NCI-H2107 (cell line): ENCODE results near the gene LDAH.
"Not testable (repeated sequence)": the region's sequence is repeated elsewhere in the genome, so short reads cannot be mapped to it uniquely, and the experiment has no call there.

Experiments used
- DNase-seq: peaks from one replicate; lab custom pipeline; 2025; lab: John Stamatoyannopoulos, UW

Gene LDAH

DNA sequence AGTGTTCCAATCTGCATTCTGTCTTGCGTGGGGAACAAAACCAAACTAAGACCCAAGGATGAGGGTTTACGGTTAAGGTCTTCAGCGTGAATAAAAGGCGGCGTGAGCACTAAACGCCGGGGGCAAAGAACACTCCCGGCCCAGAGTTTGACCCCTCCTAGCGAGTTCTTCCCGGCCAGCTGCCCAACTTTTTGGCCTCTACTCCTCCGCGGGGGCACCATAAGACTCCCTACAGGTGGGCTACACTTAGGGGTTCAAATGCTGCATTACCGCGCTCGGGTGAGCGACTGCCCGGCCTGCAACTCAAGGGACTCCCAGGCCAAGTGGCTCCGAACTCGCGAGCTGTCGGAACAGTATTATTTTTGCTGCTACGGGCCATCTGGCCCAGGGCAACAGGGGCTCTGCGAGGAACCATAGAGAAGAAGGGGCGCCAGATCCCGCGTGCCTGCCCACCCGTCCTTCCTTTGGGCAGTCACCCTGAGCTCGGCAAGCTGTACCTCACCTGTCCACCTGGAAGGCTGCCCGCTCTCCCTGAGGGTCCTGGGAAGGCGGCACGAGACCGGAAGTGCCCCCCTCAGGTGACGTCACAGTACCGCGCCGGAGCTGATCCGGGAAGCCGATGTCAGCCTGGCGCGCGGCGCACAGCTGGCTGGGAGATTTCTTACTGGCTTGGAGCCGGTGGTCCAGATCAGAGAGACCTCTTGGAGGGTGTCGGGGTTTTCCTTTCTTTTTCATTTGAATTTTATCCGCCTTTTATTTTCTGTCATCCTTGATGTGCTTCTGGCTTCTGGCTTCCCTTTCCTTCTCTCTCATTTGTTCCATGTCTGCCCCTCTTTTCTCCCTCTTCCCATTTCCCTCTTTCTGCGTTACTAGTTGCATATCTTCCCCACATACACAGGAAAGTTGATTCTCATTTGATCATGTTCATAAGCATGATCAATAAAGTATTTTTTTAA lies at the start of gene LDAH:
LDAH (minus strand) TSS at position 567 of the 956 bp plus-strand sequence. CDS start 21,638 bp downstream, outside the sequence.
- peak; percentile 74 for DNase-seq

DNA sequence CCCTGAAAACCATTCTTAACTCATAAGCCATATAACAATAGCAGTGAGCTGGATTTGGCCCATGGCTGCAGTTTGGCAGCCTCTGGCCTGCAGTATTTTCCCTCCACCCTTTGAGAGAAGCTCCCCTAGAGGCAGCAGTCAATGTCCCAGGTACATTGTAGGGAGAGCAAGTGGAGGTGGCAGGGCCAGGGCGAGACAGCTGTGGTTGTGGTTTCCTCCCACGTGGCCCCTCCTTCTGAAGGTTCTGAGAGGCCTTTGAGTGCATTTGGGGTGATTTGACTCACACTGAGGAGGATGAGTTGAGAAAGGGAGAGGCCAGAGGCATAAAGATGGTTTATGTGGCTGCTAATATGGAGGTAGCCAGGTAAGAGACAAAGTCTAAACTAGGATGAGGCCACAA lies 45.5 kb upstream of the LDAH start:
- DNase-seq: no peak

GRCh38 chr2:20862850-20863249 lies 39.9 kb upstream of the LDAH start:
- no peak for DNase-seq

DNA sequence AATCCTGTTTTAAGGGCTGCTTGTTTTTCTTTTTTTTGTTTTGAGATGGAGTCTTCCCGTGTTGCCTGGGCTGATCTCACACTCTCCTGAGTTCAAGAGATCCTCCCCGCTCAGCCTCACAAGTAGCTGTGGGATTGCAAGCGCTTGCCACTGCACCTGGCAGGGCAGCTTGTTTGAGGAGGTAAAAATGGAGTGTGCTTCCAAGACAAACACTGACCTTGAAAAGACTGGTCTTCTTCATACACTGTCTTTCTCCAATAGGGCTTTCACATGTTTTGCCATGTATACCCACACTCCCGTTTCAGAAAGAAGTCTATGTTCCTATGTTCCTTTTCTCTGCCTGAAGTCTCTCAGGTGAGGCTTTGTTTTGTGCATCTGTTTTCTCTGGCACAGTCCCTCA lies 32.6 kb upstream of the LDAH start:
- DNase-seq: no peak

DNA sequence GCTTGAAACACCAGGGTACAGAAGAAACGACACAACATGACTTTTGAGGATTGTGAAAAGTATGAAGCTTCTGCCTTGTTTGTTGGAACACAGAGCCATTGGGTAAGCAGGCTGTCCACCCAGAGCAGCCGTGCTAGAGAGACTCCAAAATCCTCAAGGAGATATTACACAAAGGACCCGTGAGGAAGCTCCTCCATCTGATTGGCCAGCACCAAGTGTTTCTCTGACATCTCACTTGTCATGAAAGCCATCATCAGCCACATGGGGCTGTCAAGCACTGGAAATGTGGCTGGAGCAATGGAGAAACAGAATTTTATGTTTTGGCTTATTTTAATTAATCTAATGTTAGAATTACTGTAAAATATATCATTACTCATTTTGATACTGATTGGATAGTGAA lies 29.8 kb upstream of the LDAH start:
- DNase-seq: no peak

GRCh38 chr2:20852139-20852538 lies 29.2 kb upstream of the LDAH start:
- DNase-seq: no peak

GRCh38 chr2:20844246-20844645 lies 21.3 kb upstream of the LDAH start:
- DNase-seq: no peak

GRCh38 chr2:20839052-20839451 lies 16.2 kb upstream of the LDAH start:
- DNase-seq: no peak

DNA sequence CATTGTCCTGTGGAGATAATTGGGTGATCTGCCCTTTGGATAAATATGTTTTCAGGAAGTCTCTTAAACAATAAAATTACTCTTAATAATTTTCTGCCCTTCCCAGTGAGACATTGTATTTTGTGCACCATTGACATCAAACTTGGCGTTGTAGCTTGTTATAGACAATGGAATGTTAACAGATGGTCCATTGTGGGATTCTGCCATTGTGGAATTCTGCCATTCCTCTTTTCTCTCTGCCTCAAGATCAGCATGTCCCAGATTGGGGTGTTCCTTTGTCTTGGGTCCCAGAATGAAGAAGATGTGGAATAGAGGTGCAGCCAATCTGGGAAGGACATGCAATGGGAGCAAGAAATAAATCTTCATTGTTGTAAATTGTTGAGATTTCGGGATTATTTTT lies 15.1 kb upstream of the LDAH start:
- DNase-seq: no peak

- no peak for DNase-seq
Measured at GRCh38 chr2:20836521-20836920, 13.6 kb upstream of the LDAH start.

GRCh38 chr2:20834331-20834730 lies 11.4 kb upstream of the LDAH start:
- no peak for DNase-seq

DNA sequence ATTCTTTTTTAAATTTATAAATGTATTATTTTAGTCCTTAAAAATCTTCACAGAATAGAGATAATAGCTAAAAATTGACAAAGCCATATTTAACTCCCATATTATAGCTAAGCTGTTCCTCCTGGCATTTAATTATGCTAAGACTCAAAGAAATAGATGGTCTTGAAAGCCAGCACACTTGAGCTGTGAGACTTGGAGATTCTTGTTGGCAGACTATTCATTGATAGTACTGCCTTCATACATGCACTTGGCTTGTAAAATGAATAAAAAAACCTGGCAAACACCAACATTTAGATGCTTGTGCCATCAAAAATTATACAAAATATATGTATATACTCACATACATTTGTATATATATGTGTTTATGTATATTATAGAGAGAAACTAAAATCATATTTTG lies 9.7 kb upstream of the LDAH start:
- DNase-seq: no peak

DNA sequence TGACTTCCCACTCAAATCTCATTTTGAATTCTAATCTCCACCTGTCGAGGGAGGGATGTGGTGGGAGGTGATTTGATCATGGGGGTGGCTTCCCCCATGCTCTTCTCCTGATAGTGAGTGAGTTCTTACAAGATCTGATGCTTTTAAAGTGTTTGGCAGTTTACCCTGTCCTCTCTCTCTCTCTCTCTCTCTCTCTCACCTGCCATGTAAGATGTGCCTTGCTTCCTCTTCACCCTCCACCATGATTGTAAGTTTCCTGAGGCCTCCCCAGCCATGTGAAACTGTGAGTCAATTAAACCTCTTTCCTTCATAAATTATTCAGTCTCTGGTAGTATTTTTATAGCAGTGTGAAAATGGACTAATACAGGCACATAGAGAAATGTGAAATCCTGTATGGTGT lies 7.0 kb upstream of the LDAH start:
- no peak for DNase-seq

- DNase-seq: no peak
Measured at GRCh38 chr2:20823917-20824316, 1.0 kb upstream of the LDAH start.

DNA sequence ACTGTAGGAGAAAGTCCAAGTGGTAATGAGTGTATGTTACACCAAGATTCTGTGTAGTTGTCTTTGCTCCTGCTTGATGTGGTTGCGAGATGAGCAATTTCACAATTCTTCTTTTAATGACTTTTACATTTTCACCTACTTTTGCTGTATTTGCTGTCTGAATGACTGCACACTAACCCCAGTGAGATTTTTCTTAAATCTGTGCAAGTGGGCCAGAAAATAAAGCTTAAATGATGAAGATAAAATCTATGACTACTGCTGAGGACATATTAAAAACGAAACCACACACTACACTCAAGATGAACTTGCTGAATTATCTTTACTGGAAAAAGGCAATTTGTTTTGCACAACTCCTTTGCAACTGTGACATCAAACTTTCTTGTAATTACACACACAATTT lies 4.1 kb downstream of the LDAH start:
- DNase-seq: no peak

- no peak for DNase-seq
Measured at GRCh38 chr2:20815216-20815615, 7.7 kb downstream of the LDAH start.

GRCh38 chr2:20812779-20813178 lies 10.1 kb downstream of the LDAH start:
- no peak for DNase-seq

- DNase-seq: no peak
Measured at GRCh38 chr2:20806286-20806685, 16.6 kb downstream of the LDAH start.

- no peak for DNase-seq
Measured at GRCh38 chr2:20803974-20804373, 18.9 kb downstream of the LDAH start.

GRCh38 chr2:20803226-20803682 lies 19.6 kb downstream of the LDAH start:
- DNase-seq: no peak

DNA sequence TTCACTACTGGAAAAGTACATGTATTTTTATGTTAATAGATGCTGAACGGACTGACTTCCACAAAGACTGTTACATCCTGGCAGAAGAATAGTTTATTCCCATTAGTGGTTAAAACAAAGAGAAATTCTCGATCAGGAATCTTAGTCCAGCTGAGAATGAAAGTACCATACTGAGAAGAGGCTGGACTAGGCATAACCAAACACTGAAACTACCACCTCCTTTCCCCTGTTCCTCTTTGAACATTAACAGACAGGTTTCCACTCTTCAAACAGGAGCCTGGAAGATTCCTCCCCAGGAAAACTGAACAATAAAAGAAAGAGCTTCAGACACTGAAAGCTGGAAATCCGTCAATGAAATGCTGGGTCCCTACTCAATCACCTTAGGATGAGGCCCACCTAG lies 25.8 kb downstream of the LDAH start:
- no peak for DNase-seq

GRCh38 chr2:20796374-20796791 lies 26.5 kb downstream of the LDAH start:
- DNase-seq: no peak

- DNase-seq: not testable (repeated sequence)
Measured at GRCh38 chr2:20793944-20794343, 29.0 kb downstream of the LDAH start.
